HEK293 (cell line): ENCODE measurements around the gene PRRT1.

ENCODE experiments used
- CTCF ChIA-PET: fragments of 350-600 bp; formaldehyde crosslinking; extraction: SDS; loops from one replicate; lab custom pipeline; 2021; ENCODE audit warnings: antibody characterized with exemption; lab: Yijun Ruan, JAX
- POLR2A ChIA-PET: fragments of 300-600 bp; formaldehyde crosslinking; extraction: SDS; loops from one replicate; lab custom pipeline; 2020; ENCODE audit warnings: antibody characterized with exemption, inconsistent platforms; lab: Yijun Ruan, JAX
- H3K27ac ChIP-seq: fragments of 200-500 bp; sonication (Bioruptor generic); 2 replicates; pipeline ENCODE4 v1.5.1; 2014; ENCODE audit warnings: low read depth, low read length, control low read depth, inconsistent platforms; ENCODE audit errors: extremely low read depth
- H3K36me3 ChIP-seq, 2 experiments: fragments of 200-500 bp in 1 of 2; sonication (Bioruptor generic) in 1 of 2; 1 replicate in 1 of 2; 2 replicates in 1 of 2; pipeline ENCODE4 v1.5.1; 2014 to 2017; ENCODE audit warnings: inconsistent platforms in 2 of 2, low read length in 2 of 2; ENCODE audit not compliant: control insufficient read depth in 2 of 2, insufficient read depth in 1 of 2
- H3K4me1 ChIP-seq: fragments of 200-500 bp; sonication (Bioruptor generic); 2 replicates; pipeline ENCODE4 v1.5.1; 2014; ENCODE audit warnings: mild to moderate bottlenecking, low read length, inconsistent platforms; ENCODE audit not compliant: control insufficient read depth, insufficient read depth
- H3K4me3 ChIP-seq: 2 replicates; pipeline ENCODE4 v1.5.1; 2011; ENCODE audit warnings: low read depth, mild to moderate bottlenecking, control low read depth, low read length, moderate library complexity
- H3K9me3 ChIP-seq: fragments of 200-500 bp; sonication (Bioruptor generic); 2 replicates; pipeline ENCODE4 v1.5.1; 2014; ENCODE audit warnings: low read depth, low read length, inconsistent platforms; ENCODE audit not compliant: control insufficient read depth, insufficient read depth
- SP2 ChIP-seq: fragments of 450-650 bp; formaldehyde crosslinking; IDR thresholded peaks from 2 replicates; pipeline ENCODE4 v1.5.1; 2016; ENCODE audit warnings: missing biosample characterization, missing genetic modification characterization
- ZBTB17 ChIP-seq: fragments of 450-650 bp; formaldehyde crosslinking; IDR thresholded peaks from 2 replicates; pipeline ENCODE4 v1.5.1; 2016; ENCODE audit warnings: missing biosample characterization, missing genetic modification characterization
- ZFP3 ChIP-seq: fragments of 450-650 bp; formaldehyde crosslinking; IDR thresholded peaks from 2 replicates; pipeline ENCODE4 v1.5.1; 2016; ENCODE audit warnings: low read depth, missing biosample characterization, missing genetic modification characterization
- ZFP69B ChIP-seq: fragments of 450-650 bp; formaldehyde crosslinking; IDR thresholded peaks from 2 replicates; pipeline ENCODE4 v1.5.1; 2016; ENCODE audit warnings: missing biosample characterization, missing genetic modification characterization
- ZNF19 ChIP-seq: fragments of 450-650 bp; formaldehyde crosslinking; IDR thresholded peaks from 2 replicates; pipeline ENCODE4; 2016; ENCODE audit warnings: missing biosample characterization, missing genetic modification characterization, low read depth
- ZNF2 ChIP-seq: fragments of 450-650 bp; formaldehyde crosslinking; IDR thresholded peaks from 2 replicates; pipeline ENCODE4 v1.5.1; 2016; ENCODE audit warnings: missing biosample characterization, missing genetic modification characterization
- ZNF549 ChIP-seq: fragments of 450-650 bp; IDR thresholded peaks from 2 replicates; pipeline ENCODE4 v1.5.1; 2018; ENCODE audit warnings: missing biosample characterization, missing genetic modification characterization, mild to moderate bottlenecking, inconsistent platforms, moderate library complexity
- ZNF560 ChIP-seq: fragments of 450-650 bp; formaldehyde crosslinking; IDR thresholded peaks from 2 replicates; pipeline ENCODE4 v1.5.1; 2017; ENCODE audit warnings: missing biosample characterization, missing genetic modification characterization, borderline replicate concordance
- ZNF626 ChIP-seq: fragments of 450-650 bp; sonication (Bioruptor Pico); formaldehyde crosslinking; IDR thresholded peaks from 2 replicates; pipeline ENCODE4 v1.5.1; 2018; ENCODE audit warnings: missing biosample characterization, missing genetic modification characterization, inconsistent platforms
- ZNF654 ChIP-seq: fragments of 450-650 bp; formaldehyde crosslinking; IDR thresholded peaks from 2 replicates; pipeline ENCODE4 v1.5.1; 2016; ENCODE audit warnings: low read depth, missing biosample characterization, missing genetic modification characterization
- ZNF792 ChIP-seq: fragments of 450-650 bp; formaldehyde crosslinking; IDR thresholded peaks from 2 replicates; pipeline ENCODE4 v1.5.1; 2016; ENCODE audit warnings: missing biosample characterization, missing genetic modification characterization
- TF ChIP-seq, protein P1 (sequence below): fragments of 450-650 bp; formaldehyde crosslinking; conservative IDR thresholded peaks from 2 replicates; pipeline ENCODE4 v1.5.1; 2016; ENCODE audit warnings: low read depth, missing biosample characterization, missing genetic modification characterization
- TF ChIP-seq, protein P2 (sequence below): fragments of 450-650 bp; formaldehyde crosslinking; IDR thresholded peaks from 2 replicates; pipeline ENCODE4 v1.5.1; 2016; ENCODE audit warnings: missing biosample characterization, missing genetic modification characterization
- TF ChIP-seq, protein P3 (sequence below): fragments of 450-650 bp; formaldehyde crosslinking; IDR thresholded peaks from 2 replicates; pipeline ENCODE4 v1.5.1; 2016; ENCODE audit warnings: missing biosample characterization, missing genetic modification characterization

The PRRT1 gene

GRCh38 chr6:32192608-32193039 is 40.9 kb upstream of the PRRT1 start, which contains the start of gene GPSM3:
Gene GPSM3 (minus strand): TSS chr6:32192643. CDS start chr6:32192513, 130 bp downstream.
- peak; percentile 56 for TF ChIP-seq SP2 (tag by site-specific recombination)
- no peak for TF ChIP-seq ZNF626 (tag by site-specific recombination)
- no peak for TF ChIP-seq ZFP69B (tag by site-specific recombination)
- TF ChIP-seq, protein P1, sequence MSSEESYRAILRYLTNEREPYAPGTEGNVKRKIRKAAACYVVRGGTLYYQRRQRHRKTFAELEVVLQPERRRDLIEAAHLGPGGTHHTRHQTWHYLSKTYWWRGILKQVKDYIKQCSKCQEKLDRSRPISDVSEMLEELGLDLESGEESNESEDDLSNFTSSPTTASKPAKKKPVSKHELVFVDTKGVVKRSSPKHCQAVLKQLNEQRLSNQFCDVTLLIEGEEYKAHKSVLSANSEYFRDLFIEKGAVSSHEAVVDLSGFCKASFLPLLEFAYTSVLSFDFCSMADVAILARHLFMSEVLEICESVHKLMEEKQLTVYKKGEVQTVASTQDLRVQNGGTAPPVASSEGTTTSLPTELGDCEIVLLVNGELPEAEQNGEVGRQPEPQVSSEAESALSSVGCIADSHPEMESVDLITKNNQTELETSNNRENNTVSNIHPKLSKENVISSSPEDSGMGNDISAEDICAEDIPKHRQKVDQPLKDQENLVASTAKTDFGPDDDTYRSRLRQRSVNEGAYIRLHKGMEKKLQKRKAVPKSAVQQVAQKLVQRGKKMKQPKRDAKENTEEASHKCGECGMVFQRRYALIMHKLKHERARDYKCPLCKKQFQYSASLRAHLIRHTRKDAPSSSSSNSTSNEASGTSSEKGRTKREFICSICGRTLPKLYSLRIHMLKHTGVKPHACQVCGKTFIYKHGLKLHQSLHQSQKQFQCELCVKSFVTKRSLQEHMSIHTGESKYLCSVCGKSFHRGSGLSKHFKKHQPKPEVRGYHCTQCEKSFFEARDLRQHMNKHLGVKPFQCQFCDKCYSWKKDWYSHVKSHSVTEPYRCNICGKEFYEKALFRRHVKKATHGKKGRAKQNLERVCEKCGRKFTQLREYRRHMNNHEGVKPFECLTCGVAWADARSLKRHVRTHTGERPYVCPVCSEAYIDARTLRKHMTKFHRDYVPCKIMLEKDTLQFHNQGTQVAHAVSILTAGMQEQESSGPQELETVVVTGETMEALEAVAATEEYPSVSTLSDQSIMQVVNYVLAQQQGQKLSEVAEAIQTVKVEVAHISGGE (tag by site-specific recombination): peak; percentile 72
- CTCF ChIA-PET: interaction anchor here (0.6 to 1.5 kb wide), 7 partner anchors 12 to 548 kb away, joined by 3 to 7 read pairs (median 3); no protein-coding TSS in a partner anchor

DNA sequence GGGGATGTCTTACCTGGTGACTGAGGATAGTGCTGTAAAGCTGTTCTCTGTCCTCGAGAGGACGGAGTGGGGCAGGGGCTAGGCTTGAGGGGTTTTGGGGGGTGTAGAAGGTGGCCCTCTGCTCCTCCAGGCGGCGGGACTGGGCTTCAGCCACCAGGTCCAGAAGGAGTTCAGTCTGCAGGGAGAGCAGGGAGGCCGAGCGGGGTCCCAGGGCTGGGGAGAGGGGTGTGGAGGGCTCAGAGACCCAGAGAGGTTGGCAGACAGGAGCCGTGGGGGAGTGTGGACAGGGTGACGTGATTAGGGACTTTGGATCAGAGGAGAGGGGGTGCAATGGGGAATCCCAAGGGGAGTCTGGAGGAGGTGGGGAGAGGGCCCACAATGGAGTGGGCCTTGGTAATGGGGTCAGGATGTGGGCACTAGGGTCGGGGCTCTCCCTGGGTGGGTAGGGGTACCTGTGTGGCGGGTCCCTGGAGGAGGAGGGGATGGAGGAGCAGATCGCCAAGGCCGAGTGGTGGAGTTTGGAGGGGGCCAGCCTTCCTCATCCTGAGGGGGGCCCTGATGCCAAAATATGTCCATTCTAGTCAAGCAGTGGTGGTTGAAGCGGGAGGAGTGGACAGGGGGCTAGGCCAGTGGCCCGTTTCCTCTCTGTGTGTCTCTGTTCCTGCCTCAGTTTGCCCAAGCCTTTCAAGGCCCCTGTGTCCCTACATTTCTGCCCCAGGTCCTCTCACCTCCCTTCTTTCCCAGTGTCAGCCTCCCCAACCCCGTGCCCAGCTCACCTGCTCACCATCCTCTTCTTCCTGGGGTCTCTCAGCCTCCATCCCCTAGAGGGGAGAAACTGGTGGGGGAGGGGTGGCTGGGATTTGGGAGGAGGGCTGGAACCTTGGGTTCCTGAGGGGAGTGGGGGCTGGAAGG is 40.2 kb upstream of the PRRT1 start:
- Histone ChIP-seq H3K9me3 (no peaks in the 10 kb centered on the region), H3K27ac (no peak overlapping the region), H3K36me3 (peaks cover 0 to 16% of the 10 kb centered on the region in 2 experiments; a peak in 1 of 3 replicates), H3K4me1 (peaks cover 10% of the 10 kb centered on the region), H3K4me3 (no peak overlapping the region)
- ChIA-PET POLR2A (interaction anchor here (1.2 to 2.2 kb wide), 3 partner anchors 11 to 15 kb away, joined by 3 to 18 read pairs (median 9); no protein-coding TSS in a partner anchor), CTCF (interaction anchor here (1.0 to 1.5 kb wide), 4 partner anchors 23 to 73 kb away, joined by 3 to 7 read pairs (median 4); no protein-coding TSS in a partner anchor)
- TF ChIP-seq ZNF549: no peak
- TF ChIP-seq, protein P2, sequence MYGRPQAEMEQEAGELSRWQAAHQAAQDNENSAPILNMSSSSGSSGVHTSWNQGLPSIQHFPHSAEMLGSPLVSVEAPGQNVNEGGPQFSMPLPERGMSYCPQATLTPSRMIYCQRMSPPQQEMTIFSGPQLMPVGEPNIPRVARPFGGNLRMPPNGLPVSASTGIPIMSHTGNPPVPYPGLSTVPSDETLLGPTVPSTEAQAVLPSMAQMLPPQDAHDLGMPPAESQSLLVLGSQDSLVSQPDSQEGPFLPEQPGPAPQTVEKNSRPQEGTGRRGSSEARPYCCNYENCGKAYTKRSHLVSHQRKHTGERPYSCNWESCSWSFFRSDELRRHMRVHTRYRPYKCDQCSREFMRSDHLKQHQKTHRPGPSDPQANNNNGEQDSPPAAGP (tag by site-specific recombination): no peak
- TF ChIP-seq ZNF19: no peak
- TF ChIP-seq ZNF560 (tag by site-specific recombination): no peak
- no peak for TF ChIP-seq ZFP3 (tag by site-specific recombination)
- TF ChIP-seq ZNF792 (tag by site-specific recombination): no peak
- no peak for TF ChIP-seq ZNF654 (tag by site-specific recombination)
- TF ChIP-seq, protein P3, sequence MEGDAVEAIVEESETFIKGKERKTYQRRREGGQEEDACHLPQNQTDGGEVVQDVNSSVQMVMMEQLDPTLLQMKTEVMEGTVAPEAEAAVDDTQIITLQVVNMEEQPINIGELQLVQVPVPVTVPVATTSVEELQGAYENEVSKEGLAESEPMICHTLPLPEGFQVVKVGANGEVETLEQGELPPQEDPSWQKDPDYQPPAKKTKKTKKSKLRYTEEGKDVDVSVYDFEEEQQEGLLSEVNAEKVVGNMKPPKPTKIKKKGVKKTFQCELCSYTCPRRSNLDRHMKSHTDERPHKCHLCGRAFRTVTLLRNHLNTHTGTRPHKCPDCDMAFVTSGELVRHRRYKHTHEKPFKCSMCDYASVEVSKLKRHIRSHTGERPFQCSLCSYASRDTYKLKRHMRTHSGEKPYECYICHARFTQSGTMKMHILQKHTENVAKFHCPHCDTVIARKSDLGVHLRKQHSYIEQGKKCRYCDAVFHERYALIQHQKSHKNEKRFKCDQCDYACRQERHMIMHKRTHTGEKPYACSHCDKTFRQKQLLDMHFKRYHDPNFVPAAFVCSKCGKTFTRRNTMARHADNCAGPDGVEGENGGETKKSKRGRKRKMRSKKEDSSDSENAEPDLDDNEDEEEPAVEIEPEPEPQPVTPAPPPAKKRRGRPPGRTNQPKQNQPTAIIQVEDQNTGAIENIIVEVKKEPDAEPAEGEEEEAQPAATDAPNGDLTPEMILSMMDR: no peak
- TF ChIP-seq ZBTB17 (tag by site-specific recombination): no peak
- no peak for TF ChIP-seq ZNF626 (tag by site-specific recombination)
- TF ChIP-seq ZNF2 (tag by site-specific recombination): no peak

More at GRCh38 chr6:32192608-32193039, 40.9 kb upstream of the PRRT1 start, which contains the start of gene GPSM3:
- H3K4me1 ChIP-seq: peaks cover 10% of the 10 kb centered on the region
- H3K4me3 ChIP-seq: no peak within 1 kb of the TSS
- peaks cover 0 to 9% of the 10 kb centered on the region in 2 experiments; a peak in 1 of 3 replicates for H3K36me3 ChIP-seq
- POLR2A ChIA-PET: interaction anchor here (1.2 kb wide), 2 partner anchors 11 to 15 kb away, joined by 3 to 9 read pairs; no protein-coding TSS in a partner anchor
- no peak within 1 kb of the TSS for H3K27ac ChIP-seq
- H3K9me3 ChIP-seq: no peaks in the 10 kb centered on the region
